Measurements from ENCODE around the gene ARL8B. TPM values are rescaled to one million over a fixed set of nuclear protein-coding genes. Genes with fewer than 3 reads are reported as not detected.
"Not testable (repeated sequence)": the region's sequence is repeated elsewhere in the genome, so short reads cannot be mapped to it uniquely, and the experiment has no call there.

The ARL8B gene
- total RNA-seq, 1 donor from 2014 or later, result 39.3 TPM

- H3K4me1 Mint-ChIP-seq, result no peaks in the 10 kb centered on the region
- no peak for DNase-seq (ENCODE audit: low spot score)
- H3K4me2 ChIP-seq, result no peak overlapping the region
- H3K27me3 ChIP-seq, result no peaks in the 10 kb centered on the region
- TF ChIP-seq EZH2phosphoT487 (IDR thresholded peaks at IDR 0.05) (no peak), EZH2 (IDR thresholded peaks at IDR 0.05) (no peak)
- TF ChIP-seq, protein P1, sequence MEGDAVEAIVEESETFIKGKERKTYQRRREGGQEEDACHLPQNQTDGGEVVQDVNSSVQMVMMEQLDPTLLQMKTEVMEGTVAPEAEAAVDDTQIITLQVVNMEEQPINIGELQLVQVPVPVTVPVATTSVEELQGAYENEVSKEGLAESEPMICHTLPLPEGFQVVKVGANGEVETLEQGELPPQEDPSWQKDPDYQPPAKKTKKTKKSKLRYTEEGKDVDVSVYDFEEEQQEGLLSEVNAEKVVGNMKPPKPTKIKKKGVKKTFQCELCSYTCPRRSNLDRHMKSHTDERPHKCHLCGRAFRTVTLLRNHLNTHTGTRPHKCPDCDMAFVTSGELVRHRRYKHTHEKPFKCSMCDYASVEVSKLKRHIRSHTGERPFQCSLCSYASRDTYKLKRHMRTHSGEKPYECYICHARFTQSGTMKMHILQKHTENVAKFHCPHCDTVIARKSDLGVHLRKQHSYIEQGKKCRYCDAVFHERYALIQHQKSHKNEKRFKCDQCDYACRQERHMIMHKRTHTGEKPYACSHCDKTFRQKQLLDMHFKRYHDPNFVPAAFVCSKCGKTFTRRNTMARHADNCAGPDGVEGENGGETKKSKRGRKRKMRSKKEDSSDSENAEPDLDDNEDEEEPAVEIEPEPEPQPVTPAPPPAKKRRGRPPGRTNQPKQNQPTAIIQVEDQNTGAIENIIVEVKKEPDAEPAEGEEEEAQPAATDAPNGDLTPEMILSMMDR (IDR thresholded peaks at IDR 0.05), result no peak
- H3K79me2 ChIP-seq (ENCODE audit: low read depth), result peaks cover 100% of the 10 kb centered on the region
- no peak overlapping the region for H3K4me3 Mint-ChIP-seq
- peaks cover 2% of the 10 kb centered on the region for H3K27me3 Mint-ChIP-seq (ENCODE audit: insufficient read depth, low read depth)
- no peak overlapping the region for H3K9ac ChIP-seq
- no peaks in the 10 kb centered on the region for H3K36me3 ChIP-seq
- no peaks in the 10 kb centered on the region for H3K4me1 ChIP-seq
- H2AFZ ChIP-seq (replicated peaks), result no peak overlapping the region
- no peak overlapping the region for H3K27ac Mint-ChIP-seq
- H3K27ac ChIP-seq, result no peak overlapping the region
- no peaks in the 10 kb centered on the region for H3F3A ChIP-seq (ENCODE audit: low read depth)
- H3K4me3 ChIP-seq, result no peak overlapping the region
- H3K36me3 Mint-ChIP-seq, result peaks cover 33% of the 10 kb centered on the region
- H3K9me3 ChIP-seq (ENCODE audit: low read depth), result peaks cover 12% of the 10 kb centered on the region
- H4K20me1 ChIP-seq (ENCODE audit: low read depth), result no peaks in the 10 kb centered on the region
- H3K9me3 Mint-ChIP-seq, result peaks cover 16% of the 10 kb centered on the region
Observed at GRCh38 chr3:5143464-5143863, 21.4 kb downstream of the ARL8B start.

DNA sequence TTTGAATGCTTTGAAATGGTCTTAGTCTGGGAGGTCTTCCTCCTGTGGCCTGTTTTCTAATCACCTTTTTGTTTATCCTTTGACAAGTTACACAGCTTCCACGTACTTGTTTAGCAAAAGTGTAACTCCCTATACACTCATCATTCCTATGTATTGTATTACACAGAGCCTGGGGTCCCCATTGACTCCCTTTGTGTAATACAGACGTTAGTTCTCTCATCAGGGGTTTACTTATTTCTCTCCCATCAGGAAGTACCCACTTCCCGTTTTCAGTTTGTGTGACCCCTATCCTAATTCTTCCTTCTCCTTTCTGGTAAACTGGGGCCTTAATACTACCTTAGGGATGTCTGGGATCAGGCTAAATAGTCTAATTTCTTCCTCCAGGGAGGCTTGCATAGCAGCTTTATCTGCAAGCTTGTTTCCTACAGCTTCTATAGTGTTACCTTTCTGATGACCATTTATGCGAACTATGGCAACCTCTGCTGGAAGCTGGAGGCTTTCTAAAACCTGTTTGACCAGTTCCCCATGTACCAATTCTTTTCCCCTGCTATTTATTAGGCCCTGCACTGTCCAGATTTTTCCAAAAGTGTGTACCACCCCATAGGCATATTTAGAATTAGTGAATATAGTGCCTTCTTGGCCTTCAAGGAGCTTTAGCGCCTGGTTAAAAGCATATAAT is 22.4 kb downstream of the ARL8B start:
- no peaks in the 10 kb centered on the region for H3K36me3 ChIP-seq
- peaks cover 37% of the 10 kb centered on the region for H3K36me3 Mint-ChIP-seq
- H3K9me3 Mint-ChIP-seq, result peaks cover 20% of the 10 kb centered on the region

DNA sequence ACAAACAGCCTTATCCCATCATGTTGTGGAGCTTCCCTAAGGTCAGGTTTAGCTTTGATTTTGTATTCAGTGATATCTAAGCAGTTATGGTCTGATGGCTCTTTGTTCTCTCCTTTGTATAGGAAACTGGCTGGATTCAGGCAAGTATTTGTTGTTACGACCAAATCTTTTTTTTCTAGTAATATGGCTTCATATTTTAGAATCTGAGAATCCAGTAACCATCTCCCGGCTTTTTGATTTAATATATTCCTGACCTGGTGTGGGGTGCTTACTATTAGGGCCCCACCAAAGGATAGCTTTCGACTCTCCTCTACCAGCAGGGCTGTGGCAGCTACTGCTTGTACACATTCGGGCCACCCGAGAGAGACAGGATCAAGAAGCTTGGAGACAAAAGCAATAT is 23.0 kb downstream of the ARL8B start:
- Mint-ChIP-seq H3K27ac (no peak overlapping the region), H3K36me3 (peaks cover 42% of the 10 kb centered on the region), H3K4me3 (no peak overlapping the region), H3K27me3 (ENCODE audit: insufficient read depth, low read depth) (peaks cover under 1% of the 10 kb centered on the region), H3K4me1 (no peaks in the 10 kb centered on the region), H3K9me3 (peaks cover 21% of the 10 kb centered on the region)
- H3K9me3 ChIP-seq (ENCODE audit: low read depth), result peaks cover 12% of the 10 kb centered on the region
- no peaks in the 10 kb centered on the region for H3F3A ChIP-seq (ENCODE audit: low read depth)
- no peaks in the 10 kb centered on the region for H3K4me1 ChIP-seq
- TF ChIP-seq, protein P1 (IDR thresholded peaks at IDR 0.05), result no peak
- TF ChIP-seq EZH2 (IDR thresholded peaks at IDR 0.05), result no peak
- no peak overlapping the region for H2AFZ ChIP-seq (replicated peaks)
- H3K9ac ChIP-seq, result no peak overlapping the region
- DNase-seq (ENCODE audit: low spot score), result no peak
- no peak overlapping the region for H3K4me3 ChIP-seq
- no peaks in the 10 kb centered on the region for H3K27me3 ChIP-seq
- no peak overlapping the region for H3K27ac ChIP-seq
- no peaks in the 10 kb centered on the region for H4K20me1 ChIP-seq (ENCODE audit: low read depth)
- no peak overlapping the region for H3K4me2 ChIP-seq
- peaks cover 98% of the 10 kb centered on the region for H3K79me2 ChIP-seq (ENCODE audit: low read depth)
- no peaks in the 10 kb centered on the region for H3K36me3 ChIP-seq

More for the DNA sequence above, 22.4 kb downstream of the ARL8B start:
- Histone ChIP-seq H3K79me2 (ENCODE audit: low read depth) (peaks cover 98% of the 10 kb centered on the region), H3K4me3 (no peak overlapping the region), H3K27me3 (no peaks in the 10 kb centered on the region), H3K9ac (no peak overlapping the region), H3K4me2 (no peak overlapping the region), H4K20me1 (ENCODE audit: low read depth) (no peaks in the 10 kb centered on the region), H3F3A (ENCODE audit: low read depth) (no peaks in the 10 kb centered on the region), H3K4me1 (no peaks in the 10 kb centered on the region), H2AFZ (replicated peaks) (no peak overlapping the region), H3K27ac (no peak overlapping the region), H3K9me3 (ENCODE audit: low read depth) (peaks cover 12% of the 10 kb centered on the region)
- no peak overlapping the region for H3K27ac Mint-ChIP-seq
- H3K4me1 Mint-ChIP-seq, result no peaks in the 10 kb centered on the region
- no peak overlapping the region for H3K4me3 Mint-ChIP-seq
- H3K27me3 Mint-ChIP-seq (ENCODE audit: insufficient read depth, low read depth), result peaks cover 2% of the 10 kb centered on the region
- no peak for DNase-seq (ENCODE audit: low spot score)
- no peak for TF ChIP-seq EZH2 (IDR thresholded peaks at IDR 0.05)
- no peak for TF ChIP-seq EZH2phosphoT487 (IDR thresholded peaks at IDR 0.05)
- TF ChIP-seq, protein P1 (IDR thresholded peaks at IDR 0.05), result no peak

GRCh38 chr3:5147152-5147551 is 25.1 kb downstream of the ARL8B start:
- not testable (repeated sequence) for DNase-seq (ENCODE audit: low spot score); H3F3A ChIP-seq (ENCODE audit: low read depth); H3K4me3 Mint-ChIP-seq; H3K4me2 ChIP-seq; H3K27me3 Mint-ChIP-seq (ENCODE audit: insufficient read depth, low read depth); H3K27me3 ChIP-seq; H3K9ac ChIP-seq; H3K4me1 ChIP-seq; H3K27ac Mint-ChIP-seq; H3K27ac ChIP-seq; H4K20me1 ChIP-seq (ENCODE audit: low read depth); H3K36me3 ChIP-seq; H2AFZ ChIP-seq (replicated peaks); H3K4me1 Mint-ChIP-seq; H3K4me3 ChIP-seq
- H3K36me3 Mint-ChIP-seq, result peaks cover 34% of the 10 kb centered on the region
- H3K79me2 ChIP-seq (ENCODE audit: low read depth), result peaks cover 98% of the 10 kb centered on the region
- H3K9me3 ChIP-seq (ENCODE audit: low read depth), result peaks cover 12% of the 10 kb centered on the region
- H3K9me3 Mint-ChIP-seq, result peaks cover 21% of the 10 kb centered on the region
